SU-DHL-6 (cell line): Measurements from ENCODE around the gene GNAO1.

Source experiments
- H2AFZ ChIP-seq: fragments of 200-600 bp; sonication (generic); 2 replicates; pipeline ENCODE4 v1.6.1; 2014; ENCODE audit warnings: low read depth, mild to moderate bottlenecking, moderate library complexity, mixed read lengths, antibody characterized with exemption, low read length; ENCODE audit not compliant: severe bottlenecking
- H3F3A ChIP-seq: fragments of 200-600 bp; shearing (Covaris generic); 2 replicates; pipeline ENCODE4 v1.6.0; 2016; ENCODE audit warnings: antibody characterized with exemption, mild to moderate bottlenecking; ENCODE audit not compliant: insufficient read depth
- H3K27ac ChIP-seq: fragments of 200-600 bp; sonication (generic); 2 replicates; pipeline ENCODE4 v1.5.1; 2016; ENCODE audit warnings: low read depth, mild to moderate bottlenecking, low read length, moderate library complexity, mixed read lengths
- H3K27me3 ChIP-seq: fragments of 200-600 bp; sonication (generic), shearing (Covaris generic); 2 replicates; pipeline ENCODE4 v1.6.0; 2014; ENCODE audit warnings: mild to moderate bottlenecking, low read length
- H3K36me3 ChIP-seq: fragments of 200-600 bp; sonication (generic); 2 replicates; pipeline ENCODE4 v1.6.1; 2014; ENCODE audit warnings: mild to moderate bottlenecking, low read length, mixed read lengths
- H3K4me2 ChIP-seq: fragments of 300-600, 200-600 bp; shearing (Covaris generic), sonication (generic); 2 replicates; pipeline ENCODE4 v1.6.0; 2014; ENCODE audit warnings: low read length, low read depth, mild to moderate bottlenecking; ENCODE audit not compliant: poor library complexity, severe bottlenecking
- H3K4me3 ChIP-seq: fragments of 200-600 bp; sonication (generic); 2 replicates; pipeline ENCODE4 v1.5.1; 2014; ENCODE audit warnings: antibody characterized with exemption, low read length, mild to moderate bottlenecking, mixed read lengths; ENCODE audit not compliant: insufficient read depth, poor library complexity, severe bottlenecking
- H3K79me2 ChIP-seq: fragments of 200-600 bp; sonication (generic); 2 replicates; pipeline ENCODE4 v1.6.1; 2014; ENCODE audit warnings: mild to moderate bottlenecking, low read length, moderate library complexity; ENCODE audit not compliant: insufficient read depth
- H3K9ac ChIP-seq: fragments of 200-600 bp; sonication (generic); 2 replicates; pipeline ENCODE4 v1.7.0; 2014; ENCODE audit warnings: mild to moderate bottlenecking, low read length
- H3K9me2 ChIP-seq: fragments of 200-600 bp; sonication (generic); replicated peaks from 2 replicates; pipeline ENCODE4 v1.6.1; 2014; ENCODE audit warnings: low read length; ENCODE audit not compliant: insufficient read depth
- H3K9me3 ChIP-seq: fragments of 200-600 bp; sonication (generic); 2 replicates; pipeline ENCODE4 v1.6.1; 2014; ENCODE audit warnings: low read length, mixed read lengths; ENCODE audit not compliant: insufficient read depth
- H4K20me1 ChIP-seq: fragments of 200-600 bp; sonication (generic); 2 replicates; pipeline ENCODE4 v1.6.1; 2014; ENCODE audit warnings: low read depth, mild to moderate bottlenecking, antibody characterized with exemption, low read length, moderate library complexity, mixed read lengths
- CTCF ChIP-seq: fragments of 200-600 bp; sonication (generic); IDR thresholded peaks from one replicate; pipeline ENCODE4 v1.5.1; 2017; ENCODE audit warnings: antibody characterized with exemption, mild to moderate bottlenecking, low read length, moderate library complexity; ENCODE audit not compliant: insufficient read depth, poor library complexity, severe bottlenecking
- EZH2phosphoT487 ChIP-seq: fragments of 200-600 bp; sonication (generic), shearing (Covaris generic); conservative IDR thresholded peaks from 2 replicates; pipeline ENCODE4 v1.6.1; 2018; ENCODE audit warnings: mild to moderate bottlenecking, antibody characterized with exemption, low read length, moderate library complexity, mixed read lengths

Gene GNAO1

DNA sequence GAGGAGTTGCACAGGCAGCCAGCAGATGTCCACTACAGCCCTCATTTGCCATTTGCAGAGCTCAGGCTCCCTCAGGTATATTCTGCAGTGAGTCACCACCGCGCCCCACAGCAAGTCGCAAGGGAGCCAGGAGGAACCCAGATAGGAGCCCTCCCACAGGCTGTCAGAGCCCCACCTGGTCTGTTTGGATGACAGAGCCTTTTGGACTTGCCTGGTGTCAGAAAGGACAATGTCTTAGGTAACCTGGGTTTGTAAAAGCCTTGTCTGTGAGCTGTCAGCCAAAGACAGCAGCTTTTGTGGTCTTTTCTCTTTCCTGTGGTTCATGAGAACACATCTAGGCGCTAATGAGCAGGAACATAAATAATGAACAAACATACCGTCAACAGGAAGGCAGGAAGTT, 70.9 kb downstream of the GNAO1 start:
- TF ChIP-seq EZH2phosphoT487 (no peak), CTCF (no peak)
- Histone ChIP-seq H3K27me3 (no peaks in the 10 kb centered on the region), H3K4me2 (no peak overlapping the region)

DNA sequence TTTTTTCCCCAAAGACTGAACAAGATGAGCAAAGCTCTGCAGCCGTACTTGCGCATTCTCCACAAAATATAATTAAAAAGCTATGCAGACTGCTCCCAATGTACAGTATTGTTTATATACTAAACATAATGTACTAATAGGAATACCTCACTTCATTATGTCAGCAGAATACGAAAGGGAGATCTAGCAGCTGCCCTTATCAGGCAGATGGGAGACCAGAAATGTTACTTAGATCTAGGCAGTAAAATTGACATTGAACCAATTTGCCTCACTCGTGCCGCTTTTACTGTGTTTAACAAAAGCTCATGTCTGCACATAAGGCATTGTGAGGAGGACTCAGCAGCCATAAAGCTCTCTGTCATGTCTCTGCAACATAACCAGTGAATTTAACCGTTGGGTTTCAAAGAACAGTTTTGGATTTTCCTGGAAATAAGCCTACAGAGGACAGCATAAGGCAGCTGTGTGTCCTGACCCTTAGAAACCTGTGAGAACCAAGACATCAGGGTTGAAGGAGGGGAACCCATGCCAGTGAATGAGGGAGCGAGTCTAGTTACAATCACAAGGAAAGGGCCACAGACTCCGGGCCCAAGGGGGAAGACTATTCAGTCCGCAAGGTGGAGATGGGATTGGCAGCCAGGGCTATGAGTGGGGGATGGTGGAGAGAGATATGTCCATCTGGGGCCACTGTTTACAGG, 71.4 kb downstream of the GNAO1 start:
- no peak overlapping the region for H3K9ac ChIP-seq
- no peaks in the 10 kb centered on the region for H3F3A ChIP-seq
- H3K79me2 ChIP-seq = no peaks in the 10 kb centered on the region
- TF ChIP-seq CTCF (no peak), EZH2phosphoT487 (no peak)
- no peak overlapping the region for H3K27ac ChIP-seq
- H2AFZ ChIP-seq = no peak overlapping the region
- H3K27me3 ChIP-seq = no peaks in the 10 kb centered on the region
- H3K9me2 ChIP-seq = no peaks in the 10 kb centered on the region
- H3K4me3 ChIP-seq = no peak overlapping the region
- H3K9me3 ChIP-seq = no peaks in the 10 kb centered on the region
- no peaks in the 10 kb centered on the region for H3K36me3 ChIP-seq
- H4K20me1 ChIP-seq = no peaks in the 10 kb centered on the region
- no peak overlapping the region for H3K4me2 ChIP-seq

More for the DNA sequence above, 70.9 kb downstream of the GNAO1 start:
- no peak overlapping the region for H3K9ac ChIP-seq
- no peaks in the 10 kb centered on the region for H3K9me2 ChIP-seq
- no peaks in the 10 kb centered on the region for H3K36me3 ChIP-seq
- no peaks in the 10 kb centered on the region for H4K20me1 ChIP-seq
- no peaks in the 10 kb centered on the region for H3F3A ChIP-seq
- H3K27ac ChIP-seq = no peak overlapping the region
- no peaks in the 10 kb centered on the region for H3K79me2 ChIP-seq
- no peak overlapping the region for H2AFZ ChIP-seq
- no peaks in the 10 kb centered on the region for H3K9me3 ChIP-seq
- no peak overlapping the region for H3K4me3 ChIP-seq

DNA sequence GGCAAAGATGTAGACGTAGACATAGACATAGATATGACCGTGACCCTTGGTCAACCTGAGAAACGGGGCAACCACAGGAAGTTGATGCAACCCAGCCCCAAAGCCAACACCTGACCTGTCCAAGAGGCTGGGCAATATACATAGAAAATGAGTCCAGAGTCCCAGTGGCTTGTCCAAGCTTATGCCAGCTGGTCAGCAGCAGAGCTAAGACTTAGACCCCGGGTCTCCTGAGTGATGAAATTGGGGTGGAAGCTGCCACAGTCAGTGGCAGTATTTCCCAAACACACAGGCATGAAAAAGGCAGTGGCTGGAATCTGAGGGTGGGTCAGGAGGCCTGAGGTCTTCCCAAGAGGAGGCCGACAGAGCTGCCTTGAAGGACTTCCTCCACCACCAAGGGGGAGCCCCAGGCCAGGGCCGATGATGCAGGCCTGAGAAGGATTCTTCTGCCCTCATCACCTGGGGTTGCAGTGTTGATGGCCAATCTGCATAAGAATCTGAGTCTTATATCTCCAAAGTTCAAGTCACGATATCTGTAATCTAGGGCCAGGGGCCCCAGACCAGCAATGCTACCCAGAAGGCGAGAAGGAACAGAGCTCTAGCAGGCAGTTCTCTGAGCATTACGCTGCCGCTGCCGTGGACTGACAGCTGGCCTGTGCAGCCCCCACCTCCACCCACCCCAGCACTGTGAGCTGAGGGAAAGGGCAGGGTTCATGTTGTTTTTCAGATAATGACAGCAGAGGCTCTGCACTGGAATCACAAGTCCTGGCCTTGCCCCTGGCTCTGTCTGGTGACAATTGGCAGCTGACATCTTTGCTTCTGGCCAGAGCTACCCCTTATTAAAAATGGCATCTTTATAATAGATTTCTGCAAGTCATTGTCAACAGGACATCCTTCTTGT, 72.7 kb downstream of the GNAO1 start:
- Histone ChIP-seq H3K9me2 (no peaks in the 10 kb centered on the region), H4K20me1 (no peaks in the 10 kb centered on the region), H3K4me3 (no peak overlapping the region), H3K9ac (no peak overlapping the region), H3K27ac (no peak overlapping the region), H3K36me3 (no peaks in the 10 kb centered on the region), H3K27me3 (no peaks in the 10 kb centered on the region), H3K9me3 (no peaks in the 10 kb centered on the region), H3F3A (no peaks in the 10 kb centered on the region), H2AFZ (no peak overlapping the region), H3K79me2 (no peaks in the 10 kb centered on the region), H3K4me2 (no peak overlapping the region)
- TF ChIP-seq CTCF = no peak
- no peak for TF ChIP-seq EZH2phosphoT487
